Endothelial cell of umbilical vein (primary cell): ENCODE results near the gene COMP. TPM values are rescaled to one million over a fixed set of nuclear protein-coding genes. Genes with fewer than 3 reads are reported as not detected.

ENCODE experiments used
- BruUV-seq: library from RNA; stranded (reverse); fragments of 400-500 nt; replicated peaks from 2 replicates; lab custom pipeline; 2021; lab: Mats Ljungman, UMichigan
- CTCF ChIA-PET: fragments of 300-600, 350-600 bp; sonication (Branson Sonifier 250); formaldehyde crosslinking; loops from one replicate; lab custom pipeline; 2021; ENCODE audit warnings: antibody characterized with exemption, inconsistent platforms; lab: Charles Lee
- POLR2A ChIA-PET: fragments of 300-600, 350-600 bp; sonication (Branson Sonifier 250); formaldehyde crosslinking; loops from one replicate; lab custom pipeline; 2021; ENCODE audit warnings: antibody characterized with exemption, inconsistent platforms; lab: Charles Lee
- DNase-seq: peaks from one replicate; pipeline ENCODE4 v3.0.0-alpha.2; 2011; ENCODE audit warnings: low read depth, low spot score
- FAIRE-seq: peaks from 2 replicates; lab custom pipeline; 2011; peaks lifted over from hg19 to GRCh38; lab: Jason Lieb, UNC
- H2AFZ ChIP-seq: 2 replicates; pipeline ENCODE4 v1.6.0; 2012; ENCODE audit warnings: low read depth, low read length, control low read depth, inconsistent platforms
- H3K27ac ChIP-seq: 2 replicates; pipeline ENCODE4 v1.5.1; 2011; ENCODE audit warnings: low read depth, mild to moderate bottlenecking, control low read depth, low read length, moderate library complexity; ENCODE audit not compliant: insufficient read depth
- H3K27me3 ChIP-seq, 2 experiments: 2 replicates each; pipeline versions ENCODE4 v1.6.0 to v1.6.1; 2011; ENCODE audit warnings: low read length in 2 of 2, mixed read lengths in 1 of 2; ENCODE audit not compliant: control insufficient read depth in 2 of 2, insufficient read depth in 2 of 2
- H3K36me3 ChIP-seq, 2 experiments: 2 replicates in 1 of 2; 3 replicates in 1 of 2; pipeline ENCODE4 v1.5.1; 2011; ENCODE audit warnings: low read length in 2 of 2, mild to moderate bottlenecking in 1 of 2, moderate library complexity in 1 of 2; ENCODE audit not compliant: control insufficient read depth in 2 of 2, insufficient read depth in 2 of 2; ENCODE audit errors: extremely low read depth in 1 of 2
- H3K4me1 ChIP-seq: 3 replicates; pipeline ENCODE4 v1.5.1; 2011; ENCODE audit warnings: mild to moderate bottlenecking, low read length; ENCODE audit not compliant: control insufficient read depth, insufficient read depth; ENCODE audit errors: extremely low read depth
- H3K4me2 ChIP-seq: 2 replicates; pipeline ENCODE4 v1.6.1; 2011; ENCODE audit warnings: low read length, control low read depth, mixed read lengths; ENCODE audit not compliant: insufficient read depth
- H3K4me3 ChIP-seq, 3 experiments: fragments of 200-600 bp in 1 of 3; sonication (generic), shearing (Covaris generic) in 1 of 3; replicated peaks in 1 of 3; 2 replicates each; pipeline ENCODE4 v1.5.1; 2011 to 2016; ENCODE audit warnings: control low read depth in 3 of 3, low read length in 3 of 3, mild to moderate bottlenecking in 2 of 3, inconsistent platforms in 1 of 3, low read depth in 1 of 3, moderate library complexity in 1 of 3; ENCODE audit not compliant: insufficient read depth in 1 of 3
- H3K79me2 ChIP-seq: 2 replicates; pipeline ENCODE4 v1.6.0; 2012; ENCODE audit warnings: low read length, inconsistent platforms; ENCODE audit not compliant: control insufficient read depth, insufficient read depth
- H3K9ac ChIP-seq: replicated peaks from 2 replicates; pipeline ENCODE3; 2011; ENCODE audit warnings: low read length, control low read depth; ENCODE audit not compliant: insufficient read depth; ENCODE audit errors: extremely low read depth
- H3K9me1 ChIP-seq: replicated peaks from 3 replicates; pipeline ENCODE4 v1.6.0; 2011; ENCODE audit warnings: mild to moderate bottlenecking, low read length; ENCODE audit not compliant: control insufficient read depth, insufficient read depth; ENCODE audit errors: extremely low read depth
- H3K9me3 ChIP-seq: replicated peaks from 2 replicates; pipeline ENCODE4 v1.5.1; 2012; ENCODE audit warnings: low read length, inconsistent platforms; ENCODE audit not compliant: control insufficient read depth, insufficient read depth
- H4K20me1 ChIP-seq: replicated peaks from 2 replicates; pipeline ENCODE3; 2011; ENCODE audit warnings: mild to moderate bottlenecking, low read length; ENCODE audit not compliant: control insufficient read depth, insufficient read depth; ENCODE audit errors: extremely low read depth
- CTCF ChIP-seq, 2 donors: IDR thresholded peaks; 1 replicate in 1 of 2; 2 replicates in 1 of 2; pipeline ENCODE4 v1.5.1; 2011; ENCODE audit warnings: low read length in 2 of 2, mild to moderate bottlenecking in 2 of 2, moderate library complexity in 2 of 2, control low read depth in 1 of 2, inconsistent platforms in 1 of 2, low read depth in 1 of 2; ENCODE audit not compliant: insufficient read depth in 1 of 2; ENCODE audit errors: extremely low read depth in 1 of 2
- EZH2 ChIP-seq: IDR thresholded peaks from 2 replicates; pipeline ENCODE4 v1.6.1; 2012; ENCODE audit warnings: borderline replicate concordance, low read depth, mild to moderate bottlenecking, moderate library complexity, low read length, inconsistent platforms; ENCODE audit not compliant: severe bottlenecking
- FOS ChIP-seq: IDR thresholded peaks from 2 replicates; pipeline ENCODE4 v1.6.1; 2011; ENCODE audit warnings: mild to moderate bottlenecking, low read length, moderate library complexity, borderline replicate concordance; ENCODE audit not compliant: insufficient read depth
- GATA2 ChIP-seq: IDR thresholded peaks from 2 replicates; pipeline ENCODE4 v1.7.0; 2011; ENCODE audit warnings: low read depth, mild to moderate bottlenecking, moderate library complexity, mixed read lengths, low read length; ENCODE audit not compliant: insufficient read length, insufficient read depth
- JUN ChIP-seq: IDR thresholded peaks from 2 replicates; pipeline ENCODE4 v1.6.1; 2011; ENCODE audit warnings: borderline replicate concordance, low read depth; ENCODE audit not compliant: insufficient read length, insufficient read depth
- MAX ChIP-seq: IDR thresholded peaks from 2 replicates; pipeline ENCODE4 v1.6.1; 2011; ENCODE audit not compliant: insufficient read depth, insufficient read length
- MYC ChIP-seq: IDR thresholded peaks from one replicate; pipeline ENCODE4 v1.6.1; 2011; ENCODE audit warnings: mild to moderate bottlenecking, low read depth, low read length
- POLR2A ChIP-seq: IDR thresholded peaks from 2 replicates; pipeline ENCODE4 v1.6.1; 2012; ENCODE audit warnings: low read depth, mild to moderate bottlenecking, control low read depth, low read length
- POLR2AphosphoS5 ChIP-seq: IDR thresholded peaks from 2 replicates; pipeline ENCODE4 v1.6.1; 2012; ENCODE audit warnings: low read depth, mild to moderate bottlenecking, control low read depth, low read length, moderate library complexity; ENCODE audit not compliant: insufficient read depth
- dilution Hi-C: fragments of 300-500 bp; cut with MboI; formaldehyde crosslinking; loops from one replicate; pipeline ENCODE4 v1.15.0; 2019; ENCODE audit warnings: low sequenced_read_pairs; ENCODE audit not compliant: extremely low pct_ligation_motif_present
- intact Hi-C: fragments of 100-400 bp; cut with micrococcal nuclease; formaldehyde crosslinking; loops from one replicate; pipeline ENCODE4 v1.10.0; 2022
- polyA plus RNA-seq, 4 experiments: library from polyadenylated mRNA; depleted of rRNA in 3 of 4; stranded (reverse) in 3 of 4; unstranded in 1 of 4; fragments of >200 nt; gene quantifications; 2 replicates each; pipeline versions ENCODE4 v1.2.1 to v1.2.3, GENCODE V29; 2011 to 2012; ENCODE audit warnings: missing spikeins in 1 of 4
- total RNA-seq: library from RNA; stranded (reverse); gene quantifications from 2 replicates; pipeline ENCODE4 v1.2.3, GENCODE V29; 2021

Gene COMP
- total and polyA plus RNA-seq, 2 donors (not counting 3 experiments of a cell fraction or from before 2014, with no cell fraction given): not detected

- BruUV-seq: no TSS peak
- no peak overlapping the region for H3K27ac ChIP-seq
- no peaks in the 10 kb centered on the region for H3K36me3 ChIP-seq
- intact Hi-C loops: no loop called here
- TF ChIP-seq CTCF (IDR thresholded peaks at IDR 0.05; ENCODE audit: extremely low read depth in 1 of 2, insufficient read depth in 1 of 2, low read depth in 1 of 2, low read length in 2 of 2) (no peak), EZH2 (no peak), JUN (no peak), MYC (no peak), FOS (no peak), GATA2 (no peak)
- CTCF ChIA-PET: interaction anchor here (0.7 kb wide), 1 partner anchor 331 kb away, joined by 3 read pairs; no protein-coding TSS in a partner anchor
- POLR2A ChIA-PET: no interaction called here
- dilution Hi-C loops: no loop called here
- no peaks in the 10 kb centered on the region for H3K9me3 ChIP-seq
- no peak overlapping the region for H3K9ac ChIP-seq
- H3K4me2 ChIP-seq: no peak overlapping the region
- no peaks in the 10 kb centered on the region for H3K4me1 ChIP-seq
- H4K20me1 ChIP-seq: no peaks in the 10 kb centered on the region
- FAIRE-seq (no peak), DNase-seq (no peak)
- H3K79me2 ChIP-seq: no peaks in the 10 kb centered on the region
- no peak overlapping the region for H2AFZ ChIP-seq
- H3K9me1 ChIP-seq: no peaks in the 10 kb centered on the region
- H3K4me3 ChIP-seq: no peak overlapping the region
- H3K27me3 ChIP-seq: peaks cover 37 to 52% of the 10 kb centered on the region in 2 experiments
These were observed 1.6 kb upstream of the COMP start for GRCh38 chr19:18792661-18793060.

- H3K4me2 ChIP-seq: no peak overlapping the region
- H3K4me3 ChIP-seq: no peak overlapping the region
- DNase-seq (no peak), FAIRE-seq (no peak)
- ChIA-PET POLR2A (no interaction called here), CTCF (interaction anchor here (0.9 kb wide), 1 partner anchor 197 kb away, joined by 3 read pairs; no protein-coding TSS in a partner anchor)
- TF ChIP-seq POLR2AphosphoS5 (no peak), POLR2A (no peak), CTCF (IDR thresholded peaks at IDR 0.05; ENCODE audit: extremely low read depth in 1 of 2, insufficient read depth in 1 of 2, low read depth in 1 of 2, low read length in 2 of 2) (no peak), MAX (no peak), FOS (no peak), EZH2 (no peak), MYC (no peak), JUN (no peak)
- no peaks in the 10 kb centered on the region for H3K79me2 ChIP-seq
- H3K36me3 ChIP-seq: no peaks in the 10 kb centered on the region
- no peak overlapping the region for H2AFZ ChIP-seq
- no peak overlapping the region for H3K9ac ChIP-seq
- H4K20me1 ChIP-seq: no peaks in the 10 kb centered on the region
- H3K27me3 ChIP-seq: peaks cover 45 to 55% of the 10 kb centered on the region in 2 experiments
- BruUV-seq: no TSS peak
- no peaks in the 10 kb centered on the region for H3K4me1 ChIP-seq
- dilution Hi-C loops (no loop called here), intact Hi-C loops (no loop called here)
- H3K9me1 ChIP-seq: no peaks in the 10 kb centered on the region
- H3K27ac ChIP-seq: no peak overlapping the region
- H3K9me3 ChIP-seq: no peaks in the 10 kb centered on the region
These were observed 192 bp upstream of the COMP start for GRCh38 chr19:18791315-18791678.
